GM12878 (cell line): ENCODE results near the gene MAML3. TPM values are rescaled to one million over a fixed set of nuclear protein-coding genes. Genes with fewer than 3 reads are reported as not detected.

Source experiments
- ATAC-seq: fragments of 200-7000 bp; cut with Tn5 transposase; 3 replicates; pipeline ENCODE4 v1.9.1; 2020; ENCODE audit warnings: mild to moderate bottlenecking, moderate library complexity
- BruUV-seq: library from RNA; stranded (reverse); fragments of 400-500 nt; replicated peaks from 2 replicates; lab custom pipeline; 2021; lab: Mats Ljungman, UMichigan
- CTCF ChIA-PET: fragments of 300-600 bp; sonication (Branson Sonifier 250); formaldehyde crosslinking; extraction: SDS; loops from one replicate; lab custom pipeline; 2021; ENCODE audit warnings: inconsistent platforms; lab: Yijun Ruan, JAX
- POLR2A ChIA-PET: fragments of 350-600 bp; formaldehyde crosslinking; extraction: SDS; loops from one replicate; lab custom pipeline; 2021; ENCODE audit warnings: inconsistent platforms; lab: Charles Lee
- RAD21 ChIA-PET: fragments of 300-600 bp; sonication (Branson Sonifier 250); formaldehyde crosslinking; loops from one replicate; lab custom pipeline; 2023; ENCODE audit warnings: antibody characterized with exemption; ENCODE audit not compliant: unreplicated experiment; lab: Charles Lee
- SMC1A ChIA-PET: fragments of 300-600 bp; sonication (Branson Sonifier 250); formaldehyde crosslinking; loops from one replicate; lab custom pipeline; 2023; ENCODE audit not compliant: unreplicated experiment, uncharacterized antibody; lab: Charles Lee
- DNase-seq: peaks from one replicate; pipeline ENCODE4 v3.0.0-alpha.2; 2011; ENCODE audit warnings: low read depth, low spot score
- FAIRE-seq: peaks from 3 replicates; lab custom pipeline; 2011; peaks lifted over from hg19 to GRCh38; lab: Jason Lieb, UNC
- H2AFZ ChIP-seq: 2 replicates; pipeline ENCODE4 v1.6.0; 2011; ENCODE audit warnings: low read depth, low read length, control low read depth; ENCODE audit not compliant: control insufficient read depth
- H3K27ac ChIP-seq: 2 replicates; pipeline ENCODE4 v1.5.1; 2011; ENCODE audit warnings: control low read depth; ENCODE audit not compliant: control insufficient read depth, insufficient read depth
- H3K27me3 ChIP-seq, 2 experiments: replicated peaks in 1 of 2; 2 replicates each; pipeline versions ENCODE4 v1.6.0 to v1.6.1; 2011; ENCODE audit warnings: low read length in 1 of 2; ENCODE audit not compliant: control insufficient read depth in 2 of 2, insufficient read depth in 2 of 2
- H3K36me3 ChIP-seq, 2 experiments: 2 replicates each; pipeline ENCODE4 v1.5.1; 2011; ENCODE audit warnings: low read length in 1 of 2; ENCODE audit not compliant: control insufficient read depth in 2 of 2, insufficient read depth in 2 of 2
- H3K4me1 ChIP-seq: 2 replicates; pipeline ENCODE4 v1.6.1; 2011; ENCODE audit warnings: mild to moderate bottlenecking, low read length, moderate library complexity, mixed read lengths; ENCODE audit not compliant: control insufficient read depth, insufficient read depth
- H3K4me2 ChIP-seq: 2 replicates; pipeline ENCODE4 v1.6.0; 2011; ENCODE audit warnings: control low read depth; ENCODE audit not compliant: control insufficient read depth, insufficient read depth
- H3K4me3 ChIP-seq: fragments of 200-600 bp; sonication (generic); 2 replicates; pipeline ENCODE4 v1.5.1; 2016
- H3K79me2 ChIP-seq: 2 replicates; pipeline ENCODE4 v1.6.0; 2011; ENCODE audit warnings: low read length; ENCODE audit not compliant: control insufficient read depth, insufficient read depth
- H3K9ac ChIP-seq: 2 replicates; pipeline ENCODE4 v1.8.0; 2011; ENCODE audit warnings: low read length, control low read depth, mixed read lengths; ENCODE audit not compliant: control insufficient read depth, insufficient read depth
- H3K9me3 ChIP-seq: replicated peaks from 3 replicates; pipeline ENCODE4 v1.5.1; 2011; ENCODE audit warnings: mild to moderate bottlenecking, low read length; ENCODE audit not compliant: control insufficient read depth, insufficient read depth
- H4K20me1 ChIP-seq: 2 replicates; pipeline ENCODE4 v1.6.0; 2011; ENCODE audit not compliant: control insufficient read depth, insufficient read depth
- E2F4 ChIP-seq: IDR thresholded peaks from 2 replicates; pipeline ENCODE4 v1.6.1; 2012; ENCODE audit warnings: low read depth, low read length, improper control_type of control experiment
- KLF5 ChIP-seq: fragments of 450-650 bp; IDR thresholded peaks from 2 replicates; pipeline ENCODE4 v1.6.1; 2014; ENCODE audit warnings: mild to moderate bottlenecking; ENCODE audit not compliant: partially characterized antibody
- MYC ChIP-seq: IDR thresholded peaks from 2 replicates; pipeline ENCODE4 v1.6.1; 2011; ENCODE audit warnings: mild to moderate bottlenecking, low read length, moderate library complexity, inconsistent platforms; ENCODE audit not compliant: insufficient read depth, insufficient replicate concordance, insufficient read length, severe bottlenecking
- NRF1 ChIP-seq: conservative IDR thresholded peaks from 2 replicates; pipeline ENCODE4 v1.6.1; 2011; ENCODE audit warnings: mild to moderate bottlenecking, low read depth, low read length, improper control_type of control experiment
- RAD21 ChIP-seq: IDR thresholded peaks from 2 replicates; pipeline ENCODE4 v1.6.1; 2011; ENCODE audit warnings: mild to moderate bottlenecking, low read depth, low read length, moderate library complexity; ENCODE audit not compliant: insufficient read depth
- RCOR1 ChIP-seq: conservative IDR thresholded peaks from 2 replicates; pipeline ENCODE4 v1.6.1; 2012; ENCODE audit warnings: low read depth, low read length, improper control_type of control experiment
- RUNX3 ChIP-seq: IDR thresholded peaks from 2 replicates; pipeline ENCODE4 v1.6.1; 2012; ENCODE audit warnings: low read length, inconsistent platforms
- SKIL ChIP-seq: fragments of 450-650 bp; IDR thresholded peaks from 2 replicates; pipeline ENCODE4 v1.6.1; 2017; ENCODE audit warnings: mild to moderate bottlenecking, low read depth, inconsistent platforms; ENCODE audit not compliant: poor library complexity, severe bottlenecking
- SMARCA5 ChIP-seq: fragments of 450-650 bp; IDR thresholded peaks from 2 replicates; pipeline ENCODE4 v1.6.1; 2017; ENCODE audit warnings: mild to moderate bottlenecking
- ZNF207 ChIP-seq: fragments of 450-650 bp; IDR thresholded peaks from 2 replicates; pipeline ENCODE4 v1.6.1; 2014; ENCODE audit warnings: antibody characterized with exemption, mild to moderate bottlenecking, borderline replicate concordance
- ZNF274 ChIP-seq: IDR thresholded peaks from one replicate; pipeline ENCODE4 v1.8.0; 2011; ENCODE audit not compliant: insufficient read length, insufficient read depth
- WGBS: methylation state at CpG from one replicate; pipeline ENCODE4 v1.1.6; 2016; ENCODE audit warnings: low lambda C conversion rate; ENCODE audit not compliant: insufficient replicate concordance, insufficient coverage; ENCODE audit errors: missing lambda C conversion rate; 5-methylcytosine and 5-hydroxymethylcytosine counted together
- in situ Hi-C: fragments of 300-500 bp; cut with MboI; formaldehyde crosslinking; loops from 9 replicates; pipeline ENCODE4 v1.14.3; 2018; ENCODE audit warnings: mixed read lengths
- intact Hi-C: fragments of 100-400 bp; cut with micrococcal nuclease; formaldehyde crosslinking; loops from one replicate; pipeline ENCODE4 v1.14.2; 2022; ENCODE audit not compliant: unreplicated experiment
- polyA plus RNA-seq, 11 experiments: library from polyadenylated mRNA; depleted of rRNA in 4 of 11; unstranded in 6 of 11; stranded (reverse) in 5 of 11; fragments of >200 nt; fragmentation: Nextera tagmentation in 4 of 11; fragmentation: Illumina TruSeq in 1 of 11; extraction: Ambion mirVana in 4 of 11; extraction: Trizol in 1 of 11; gene quantifications; 1 replicate in 1 of 11; 2 replicates in 10 of 11; pipeline versions ENCODE4 v1.2.1 to v1.2.3, GENCODE V29; 2011 to 2016; ENCODE audit warnings: inconsistent platforms in 2 of 11, missing spikeins in 2 of 11, low read depth in 1 of 11
- total RNA-seq, 4 experiments: library from RNA; depleted of rRNA in 3 of 4; stranded (reverse); fragments of >200 nt in 3 of 4; fragmentation: Illumina TruSeq in 1 of 4; extraction: Trizol in 1 of 4; gene quantifications; 2 replicates each; pipeline versions ENCODE4 v1.2.1 to v1.2.3, GENCODE V29; 2013 to 2021
- TF ChIP-seq, protein P1 (sequence below): IDR thresholded peaks from 2 replicates; pipeline ENCODE4 v1.6.1; 2012; ENCODE audit warnings: low read depth, low read length, improper control_type of control experiment

The MAML3 gene
- total and polyA plus RNA-seq, 10 of the 15 experiments (the other 5 are each of a cell fraction or from before 2014, with no cell fraction given) = under 0.01 to 0.53 (median 0.06) TPM; not detected in 2

DNA sequence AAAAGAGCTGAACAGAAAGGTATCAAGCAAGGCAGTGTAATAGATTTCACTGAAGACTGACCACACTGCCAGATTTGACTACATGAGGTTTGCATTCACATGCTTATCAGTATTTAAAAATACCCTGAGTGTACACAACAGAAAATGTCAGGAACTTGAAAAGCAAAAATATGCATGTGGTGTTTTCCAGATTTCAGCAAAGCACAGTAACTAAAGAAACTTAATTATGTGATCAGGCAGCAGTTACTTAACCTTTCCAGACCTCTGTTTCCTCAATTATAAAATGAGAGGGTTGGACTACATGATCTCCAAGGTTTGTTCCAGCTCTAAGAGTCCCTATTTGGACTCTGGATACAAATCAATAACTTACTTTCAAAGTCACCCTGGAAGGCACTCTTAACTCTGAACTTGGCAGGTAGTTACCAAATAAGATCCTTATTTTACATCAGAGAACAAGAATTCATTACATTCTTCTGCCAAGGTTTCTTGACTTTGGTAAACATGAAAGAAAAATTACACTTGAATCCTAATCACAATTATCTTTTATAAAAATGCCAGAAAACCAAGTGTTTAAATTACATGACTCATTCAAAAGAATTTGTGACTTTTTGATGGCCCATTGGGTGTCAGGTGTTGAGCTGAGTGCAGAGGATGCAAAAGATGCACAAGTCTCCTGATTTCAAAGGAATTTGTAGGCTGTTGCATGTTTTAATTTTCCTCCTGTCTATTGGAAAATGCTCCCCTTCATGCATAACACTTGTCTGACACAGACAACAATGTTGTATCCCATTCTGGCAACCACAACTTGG lies 246.8 kb downstream of the MAML3 start:
- FAIRE-seq = no peak
- SMC1A ChIA-PET = no interaction called here
- in situ Hi-C loops = no loop called here
- ATAC-seq = no peak
- TF ChIP-seq E2F4 (no peak), RUNX3 (peak; percentile 47; the same call in 1 of the 2 replicates)
- TF ChIP-seq, protein P1, sequence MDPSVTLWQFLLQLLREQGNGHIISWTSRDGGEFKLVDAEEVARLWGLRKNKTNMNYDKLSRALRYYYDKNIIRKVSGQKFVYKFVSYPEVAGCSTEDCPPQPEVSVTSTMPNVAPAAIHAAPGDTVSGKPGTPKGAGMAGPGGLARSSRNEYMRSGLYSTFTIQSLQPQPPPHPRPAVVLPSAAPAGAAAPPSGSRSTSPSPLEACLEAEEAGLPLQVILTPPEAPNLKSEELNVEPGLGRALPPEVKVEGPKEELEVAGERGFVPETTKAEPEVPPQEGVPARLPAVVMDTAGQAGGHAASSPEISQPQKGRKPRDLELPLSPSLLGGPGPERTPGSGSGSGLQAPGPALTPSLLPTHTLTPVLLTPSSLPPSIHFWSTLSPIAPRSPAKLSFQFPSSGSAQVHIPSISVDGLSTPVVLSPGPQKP = no peak
- no TSS peak for BruUV-seq
- Histone ChIP-seq H3K36me3 (no peaks in the 10 kb centered on the region), H4K20me1 (no peaks in the 10 kb centered on the region), H3K4me2 (no peak overlapping the region), H3K27me3 (no peaks in the 10 kb centered on the region), H3K27ac (no peak overlapping the region), H3K9ac (no peak overlapping the region), H3K9me3 (no peaks in the 10 kb centered on the region; the same call in 2 of the 3 replicates), H2AFZ (no peak overlapping the region), H3K79me2 (no peaks in the 10 kb centered on the region), H3K4me1 (no peaks in the 10 kb centered on the region), H3K4me3 (no peak overlapping the region)
- peak; percentile 11 for DNase-seq
- CTCF ChIA-PET = no interaction called here
- RAD21 ChIA-PET = no interaction called here
- intact Hi-C loops = no loop called here
- POLR2A ChIA-PET = no interaction called here

DNA sequence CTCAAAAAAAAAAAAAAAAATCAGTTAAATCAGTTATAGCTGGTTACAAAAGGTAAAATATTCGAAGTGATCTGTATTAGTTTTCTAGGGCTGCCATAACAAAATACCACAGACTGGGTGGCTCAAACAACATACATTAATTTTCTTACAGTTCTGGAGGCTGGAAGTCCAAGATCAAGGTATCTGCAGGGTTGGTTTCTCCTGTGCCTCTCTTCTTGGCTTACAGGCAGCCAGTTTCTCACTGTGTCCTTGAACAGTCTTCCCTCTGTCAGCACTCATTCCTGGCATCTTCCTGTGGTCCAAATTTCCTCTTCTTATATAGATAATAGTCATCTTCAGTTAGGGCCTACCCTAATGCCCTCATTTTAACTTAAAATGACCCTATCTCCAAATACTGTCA lies 248.5 kb downstream of the MAML3 start:
- Histone ChIP-seq H3K4me1 (no peaks in the 10 kb centered on the region), H3K27ac (no peak overlapping the region), H3K79me2 (no peaks in the 10 kb centered on the region), H4K20me1 (no peaks in the 10 kb centered on the region), H3K27me3 (no peaks in the 10 kb centered on the region), H3K9me3 (no peaks in the 10 kb centered on the region; the same call in 2 of the 3 replicates), H3K4me2 (no peak overlapping the region), H3K36me3 (no peaks in the 10 kb centered on the region), H3K9ac (no peak overlapping the region), H3K4me3 (no peak overlapping the region), H2AFZ (no peak overlapping the region)
- POLR2A ChIA-PET = no interaction called here
- RAD21 ChIA-PET = no interaction called here
- DNase-seq (no peak), FAIRE-seq (no peak), ATAC-seq (no peak)
- intact Hi-C loops = no loop called here
- BruUV-seq = no TSS peak
- SMC1A ChIA-PET = no interaction called here
- CTCF ChIA-PET = no interaction called here
- in situ Hi-C loops = no loop called here
- WGBS = 0% methylated on average over 1 of the region's 1 CpG
- TF ChIP-seq SMARCA5 (no peak), ZNF207 (no peak), MYC (no peak), RAD21 (no peak), ZNF274 (no peak), KLF5 (no peak), RCOR1 (no peak), NRF1 (no peak), SKIL (no peak)
